Neural crest cell (in vitro differentiated cells): ENCODE results near the gene AFAP1. TPM values are rescaled to one million over a fixed set of nuclear protein-coding genes. Genes with fewer than 3 reads are reported as not detected.

Experiments used
- DNase-seq: peaks from one replicate; pipeline ENCODE4 v3.0.0; 2021; ENCODE audit warnings: low read depth, mixed read lengths, low spot score
- H3K27ac Mint-ChIP-seq: one replicate; pipeline ENCODE4 v1.8.0; 2021; ENCODE audit warnings: mild to moderate bottlenecking, mixed read lengths; ENCODE audit not compliant: unreplicated experiment
- H3K27me3 Mint-ChIP-seq: 2 replicates; pipeline ENCODE4 v1.8.0; 2021; ENCODE audit warnings: low read depth, mild to moderate bottlenecking, mixed read lengths
- H3K36me3 Mint-ChIP-seq: 2 replicates; pipeline ENCODE4 v1.8.0; 2021; ENCODE audit warnings: low read depth, mild to moderate bottlenecking, mixed read lengths
- H3K4me1 Mint-ChIP-seq: 2 replicates; pipeline ENCODE4 v1.8.0; 2021; ENCODE audit warnings: mixed read lengths
- H3K4me3 Mint-ChIP-seq: one replicate; pipeline ENCODE4 v1.8.0; 2021; ENCODE audit warnings: mild to moderate bottlenecking, mixed read lengths
- H3K9me3 Mint-ChIP-seq: 2 replicates; pipeline ENCODE4 v1.8.0; 2021; ENCODE audit warnings: mixed read lengths
- total RNA-seq: library from RNA; stranded (reverse); gene quantifications from 2 replicates; pipeline ENCODE4 v1.2.1, GENCODE V29; 2021
- TF ChIP-seq, protein P1 (sequence below): fragments of 200-600 bp; sonication (generic); conservative IDR thresholded peaks from 2 replicates; pipeline ENCODE4 v1.5.0; 2021; ENCODE audit warnings: antibody characterized with exemption, mild to moderate bottlenecking

The AFAP1 gene
- total RNA-seq, 1 donor from 2014 or later: 28.1 TPM

- Mint-ChIP-seq H3K27ac (peak overlapping the region; percentile 69), H3K36me3 (peaks cover 3% of the 10 kb centered on the region), H3K4me1 (peaks cover 31% of the 10 kb centered on the region), H3K27me3 (no peaks in the 10 kb centered on the region), H3K4me3 (no peak overlapping the region), H3K9me3 (no peaks in the 10 kb centered on the region)
- TF ChIP-seq, protein P1, sequence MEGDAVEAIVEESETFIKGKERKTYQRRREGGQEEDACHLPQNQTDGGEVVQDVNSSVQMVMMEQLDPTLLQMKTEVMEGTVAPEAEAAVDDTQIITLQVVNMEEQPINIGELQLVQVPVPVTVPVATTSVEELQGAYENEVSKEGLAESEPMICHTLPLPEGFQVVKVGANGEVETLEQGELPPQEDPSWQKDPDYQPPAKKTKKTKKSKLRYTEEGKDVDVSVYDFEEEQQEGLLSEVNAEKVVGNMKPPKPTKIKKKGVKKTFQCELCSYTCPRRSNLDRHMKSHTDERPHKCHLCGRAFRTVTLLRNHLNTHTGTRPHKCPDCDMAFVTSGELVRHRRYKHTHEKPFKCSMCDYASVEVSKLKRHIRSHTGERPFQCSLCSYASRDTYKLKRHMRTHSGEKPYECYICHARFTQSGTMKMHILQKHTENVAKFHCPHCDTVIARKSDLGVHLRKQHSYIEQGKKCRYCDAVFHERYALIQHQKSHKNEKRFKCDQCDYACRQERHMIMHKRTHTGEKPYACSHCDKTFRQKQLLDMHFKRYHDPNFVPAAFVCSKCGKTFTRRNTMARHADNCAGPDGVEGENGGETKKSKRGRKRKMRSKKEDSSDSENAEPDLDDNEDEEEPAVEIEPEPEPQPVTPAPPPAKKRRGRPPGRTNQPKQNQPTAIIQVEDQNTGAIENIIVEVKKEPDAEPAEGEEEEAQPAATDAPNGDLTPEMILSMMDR: no peak
- DNase-seq: no peak
Observed at GRCh38 chr4:7824218-7824617, 115.4 kb downstream of the AFAP1 start.

DNA sequence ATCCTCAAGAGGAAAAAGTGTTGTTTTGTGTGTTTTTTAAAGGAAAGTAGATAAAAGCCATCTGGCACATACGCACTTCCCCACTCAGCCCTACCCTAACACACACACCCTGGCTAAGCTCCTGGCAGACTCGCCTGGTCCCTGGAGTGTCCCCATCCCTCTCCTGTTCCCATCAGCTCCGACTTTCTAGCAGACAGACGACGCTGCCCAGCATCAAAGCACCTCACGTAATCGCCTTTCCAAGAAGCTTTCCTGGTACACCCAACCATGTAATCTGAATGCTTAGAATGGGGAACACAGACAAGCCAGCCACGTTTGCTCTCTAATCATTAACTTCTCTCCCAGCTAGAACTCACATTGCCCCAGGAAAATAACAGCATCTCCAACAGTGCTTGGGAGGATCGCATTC lies 116.2 kb downstream of the AFAP1 start:
- Mint-ChIP-seq H3K36me3 (peaks cover 3% of the 10 kb centered on the region), H3K4me1 (peaks cover 24% of the 10 kb centered on the region), H3K9me3 (no peaks in the 10 kb centered on the region), H3K27me3 (no peaks in the 10 kb centered on the region), H3K4me3 (no peak overlapping the region), H3K27ac (peak overlapping the region; percentile 48)
- DNase-seq: no peak
- TF ChIP-seq, protein P1: no peak

DNA sequence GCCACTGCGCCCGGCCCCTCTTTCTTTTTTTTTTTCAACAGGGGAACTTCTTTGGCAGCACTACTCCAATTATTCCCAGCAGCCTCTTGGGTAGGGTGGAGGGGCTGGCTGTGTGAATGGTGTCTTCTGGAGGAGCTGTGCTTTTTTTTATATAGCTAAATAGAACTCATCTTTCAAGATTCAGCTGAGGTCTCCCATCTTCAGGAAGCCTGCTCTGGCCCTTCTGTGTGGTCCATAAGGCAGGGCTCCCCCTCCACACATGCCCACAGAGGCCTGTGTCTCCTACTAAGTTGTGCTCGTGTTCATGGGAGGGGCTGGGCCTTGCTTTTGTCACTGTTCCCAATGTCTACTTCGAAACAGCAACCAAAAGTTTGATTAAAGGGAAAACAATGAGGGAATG lies 116.8 kb downstream of the AFAP1 start:
- Mint-ChIP-seq H3K4me3 (no peak overlapping the region), H3K36me3 (peaks cover 3% of the 10 kb centered on the region), H3K4me1 (peaks cover 23% of the 10 kb centered on the region), H3K27me3 (no peaks in the 10 kb centered on the region), H3K9me3 (no peaks in the 10 kb centered on the region), H3K27ac (no peak overlapping the region)
- no peak for DNase-seq
- TF ChIP-seq, protein P1: no peak

DNA sequence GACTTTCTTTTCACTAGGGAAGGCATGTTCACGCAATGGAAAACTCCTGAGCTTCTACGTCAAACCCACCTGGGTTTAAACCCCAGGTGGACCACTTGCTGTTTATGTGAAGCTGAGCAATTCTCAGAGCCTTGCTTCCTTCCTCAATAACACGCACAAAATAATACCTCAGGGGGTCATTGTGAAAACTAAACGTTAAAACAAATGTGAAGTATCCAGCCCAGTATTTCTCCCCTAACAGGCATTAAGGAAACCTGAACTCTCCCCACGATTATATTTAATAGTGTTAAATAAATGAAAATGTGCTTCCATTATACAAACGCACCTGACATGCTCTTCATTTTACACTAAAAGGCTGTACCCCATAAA lies 117.5 kb downstream of the AFAP1 start:
- no peaks in the 10 kb centered on the region for H3K36me3 Mint-ChIP-seq
- H3K9me3 Mint-ChIP-seq: no peaks in the 10 kb centered on the region
- H3K27ac Mint-ChIP-seq: peak overlapping the region; percentile 14
- no peaks in the 10 kb centered on the region for H3K27me3 Mint-ChIP-seq
- no peak overlapping the region for H3K4me3 Mint-ChIP-seq
- H3K4me1 Mint-ChIP-seq: peaks cover 23% of the 10 kb centered on the region
- no peak for DNase-seq
- TF ChIP-seq, protein P1: no peak

- no peaks in the 10 kb centered on the region for H3K27me3 Mint-ChIP-seq
- H3K4me1 Mint-ChIP-seq: peaks cover 23% of the 10 kb centered on the region
- H3K4me3 Mint-ChIP-seq: no peak overlapping the region
- no peaks in the 10 kb centered on the region for H3K9me3 Mint-ChIP-seq
- H3K36me3 Mint-ChIP-seq: peaks cover 6% of the 10 kb centered on the region
- peak overlapping the region; percentile 14 for H3K27ac Mint-ChIP-seq
- no peak for DNase-seq
- TF ChIP-seq, protein P1: no peak
Observed at GRCh38 chr4:7821245-7822136, 118.2 kb downstream of the AFAP1 start.
